Loucy (cell line): ENCODE measurements around the gene CACNA1S.

Experiments
- CTCF ChIP-seq: fragments of 200-600 bp; sonication (generic); conservative IDR thresholded peaks from 2 replicates; pipeline ENCODE4 v1.5.1; 2014; ENCODE audit warnings: mild to moderate bottlenecking, antibody characterized with exemption, low read length
- EZH2phosphoT487 ChIP-seq: fragments of 200-600 bp; IDR thresholded peaks from 2 replicates; pipeline ENCODE4 v1.6.1; 2018; ENCODE audit warnings: antibody characterized with exemption, mild to moderate bottlenecking, moderate library complexity, borderline replicate concordance

- no peak for TF ChIP-seq CTCF
- TF ChIP-seq EZH2phosphoT487 = no peak
These were observed 33.6 kb upstream of the CACNA1S start for GRCh38 chr1:201145816-201146215.
